Endothelial cell (in vitro differentiated cells): ENCODE measurements around the gene EDAR. TPM values are rescaled to one million over a fixed set of nuclear protein-coding genes. Genes with fewer than 3 reads are reported as not detected.

Experiments
- DNase-seq: peaks from one replicate; pipeline ENCODE4 v3.0.0; 2021; ENCODE audit warnings: low spot score
- H3K27ac Mint-ChIP-seq: one replicate; pipeline ENCODE4 v1.8.0; 2021; ENCODE audit warnings: mixed read lengths, inconsistent platforms; ENCODE audit not compliant: unreplicated experiment
- H3K27me3 Mint-ChIP-seq: one replicate; pipeline ENCODE4 v1.8.0; 2021; ENCODE audit warnings: mild to moderate bottlenecking, moderate library complexity, mixed read lengths, inconsistent platforms; ENCODE audit not compliant: unreplicated experiment
- H3K36me3 Mint-ChIP-seq: one replicate; pipeline ENCODE4 v1.8.0; 2021; ENCODE audit warnings: mild to moderate bottlenecking, low read depth, mixed read lengths, inconsistent platforms; ENCODE audit not compliant: unreplicated experiment
- H3K4me1 Mint-ChIP-seq: one replicate; pipeline ENCODE4 v1.8.0; 2021; ENCODE audit warnings: mild to moderate bottlenecking, mixed read lengths, inconsistent platforms; ENCODE audit not compliant: unreplicated experiment
- H3K4me3 Mint-ChIP-seq: one replicate; pipeline ENCODE4 v1.8.0; 2021; ENCODE audit warnings: mild to moderate bottlenecking, mixed read lengths, inconsistent platforms; ENCODE audit not compliant: unreplicated experiment
- H3K9me3 Mint-ChIP-seq: one replicate; pipeline ENCODE4 v1.8.0; 2021; ENCODE audit warnings: mixed read lengths, inconsistent platforms; ENCODE audit not compliant: unreplicated experiment
- CTCF ChIP-seq: fragments of 200-600 bp; sonication (generic); IDR thresholded peaks from one replicate; pipeline ENCODE4 v1.5.0; 2021; ENCODE audit warnings: antibody characterized with exemption; ENCODE audit not compliant: unreplicated experiment
- total RNA-seq: library from RNA; stranded (reverse); fragmentation: NEBNext Ultra II Directional; extraction: Animal tissue kit (Norgen Biotek cat#: 25700); gene quantifications from one replicate; pipeline ENCODE4 v1.2.1, GENCODE V29; 2021; ENCODE audit not compliant: unreplicated experiment

EDAR gene
- total RNA-seq, 1 donor from 2014 or later = not detected

DNA sequence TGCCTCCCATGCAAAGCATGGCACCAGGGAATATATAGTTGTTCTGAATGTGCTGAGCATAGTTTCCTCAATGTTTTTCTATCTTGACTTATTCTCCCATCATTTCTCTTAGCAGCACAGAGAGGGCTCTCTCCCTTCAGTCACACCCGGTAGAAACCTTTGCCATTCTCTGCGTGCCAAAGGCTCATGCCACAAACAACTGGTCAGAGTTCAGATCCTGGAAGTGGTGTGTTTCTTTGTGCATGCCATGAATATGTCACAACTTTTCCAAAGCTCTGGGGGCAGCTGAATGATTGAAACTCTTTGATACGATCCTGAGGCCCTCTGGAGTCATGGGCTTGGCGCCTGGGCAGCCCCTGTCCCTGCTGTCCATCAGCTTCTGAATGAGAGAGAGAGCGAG lies 28.0 kb upstream of the EDAR start:
- DNase-seq = no peak
- Mint-ChIP-seq H3K4me3 (no peak overlapping the region), H3K27me3 (peaks cover 2% of the 10 kb centered on the region), H3K27ac (no peak overlapping the region), H3K4me1 (no peaks in the 10 kb centered on the region), H3K9me3 (no peaks in the 10 kb centered on the region), H3K36me3 (no peaks in the 10 kb centered on the region)
- no peak for TF ChIP-seq CTCF

DNA sequence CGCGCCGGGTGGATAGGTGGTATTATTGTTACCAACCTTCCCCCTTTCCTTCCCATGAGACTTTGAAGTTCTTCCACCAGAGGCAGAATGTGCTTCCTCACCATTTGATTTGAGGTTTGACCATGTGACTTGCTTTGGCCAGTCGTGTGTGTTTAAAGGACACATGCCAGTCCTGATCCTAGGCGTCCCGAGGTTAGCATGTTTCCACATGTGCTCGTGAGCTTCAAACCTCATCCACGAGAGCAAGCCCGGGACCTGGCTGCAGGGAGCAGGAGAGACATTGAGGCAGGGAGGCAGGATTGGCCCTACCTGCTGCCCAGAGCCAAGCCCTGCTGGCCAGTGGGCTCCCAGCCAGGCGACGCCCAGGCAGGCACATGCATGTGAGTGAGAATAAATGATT lies 27.4 kb upstream of the EDAR start:
- no peaks in the 10 kb centered on the region for H3K4me1 Mint-ChIP-seq
- TF ChIP-seq CTCF = no peak

GRCh38 chr2:109014476-109014875 lies 25.5 kb upstream of the EDAR start:
- Mint-ChIP-seq H3K4me1 (no peaks in the 10 kb centered on the region), H3K36me3 (no peaks in the 10 kb centered on the region), H3K27ac (no peak overlapping the region), H3K9me3 (no peaks in the 10 kb centered on the region), H3K4me3 (no peak overlapping the region), H3K27me3 (peaks cover 3% of the 10 kb centered on the region)
- no peak for DNase-seq
- TF ChIP-seq CTCF = no peak

More for the DNA sequence above, 27.4 kb upstream of the EDAR start:
- Mint-ChIP-seq H3K9me3 (no peaks in the 10 kb centered on the region), H3K27me3 (peaks cover 2% of the 10 kb centered on the region), H3K27ac (no peak overlapping the region), H3K36me3 (no peaks in the 10 kb centered on the region), H3K4me3 (no peak overlapping the region)
- DNase-seq = no peak

DNA sequence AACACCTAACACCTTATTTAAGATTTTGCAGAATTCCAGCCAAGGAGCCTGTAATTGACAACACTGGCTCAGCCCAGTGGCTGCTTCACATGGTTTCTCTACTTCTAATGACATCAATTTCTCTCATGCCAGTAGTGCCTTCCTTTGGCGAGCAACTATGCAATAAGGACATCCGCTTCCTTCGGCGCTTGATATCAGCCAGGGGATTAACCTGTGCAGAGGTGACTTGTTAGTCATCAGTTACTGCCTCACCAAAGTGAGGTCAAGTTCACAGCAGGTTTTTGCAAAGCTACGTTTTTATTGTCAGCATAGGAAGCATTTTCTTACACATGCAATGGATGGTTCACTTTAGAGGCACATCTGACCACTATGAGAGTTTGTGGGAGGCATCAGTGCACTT lies 24.0 kb upstream of the EDAR start:
- no peak for DNase-seq
- no peaks in the 10 kb centered on the region for H3K4me1 Mint-ChIP-seq
- H3K36me3 Mint-ChIP-seq = no peaks in the 10 kb centered on the region
- no peak overlapping the region for H3K27ac Mint-ChIP-seq
- no peaks in the 10 kb centered on the region for H3K9me3 Mint-ChIP-seq
- no peak for TF ChIP-seq CTCF
- peaks cover 1% of the 10 kb centered on the region for H3K27me3 Mint-ChIP-seq
- no peak overlapping the region for H3K4me3 Mint-ChIP-seq

DNA sequence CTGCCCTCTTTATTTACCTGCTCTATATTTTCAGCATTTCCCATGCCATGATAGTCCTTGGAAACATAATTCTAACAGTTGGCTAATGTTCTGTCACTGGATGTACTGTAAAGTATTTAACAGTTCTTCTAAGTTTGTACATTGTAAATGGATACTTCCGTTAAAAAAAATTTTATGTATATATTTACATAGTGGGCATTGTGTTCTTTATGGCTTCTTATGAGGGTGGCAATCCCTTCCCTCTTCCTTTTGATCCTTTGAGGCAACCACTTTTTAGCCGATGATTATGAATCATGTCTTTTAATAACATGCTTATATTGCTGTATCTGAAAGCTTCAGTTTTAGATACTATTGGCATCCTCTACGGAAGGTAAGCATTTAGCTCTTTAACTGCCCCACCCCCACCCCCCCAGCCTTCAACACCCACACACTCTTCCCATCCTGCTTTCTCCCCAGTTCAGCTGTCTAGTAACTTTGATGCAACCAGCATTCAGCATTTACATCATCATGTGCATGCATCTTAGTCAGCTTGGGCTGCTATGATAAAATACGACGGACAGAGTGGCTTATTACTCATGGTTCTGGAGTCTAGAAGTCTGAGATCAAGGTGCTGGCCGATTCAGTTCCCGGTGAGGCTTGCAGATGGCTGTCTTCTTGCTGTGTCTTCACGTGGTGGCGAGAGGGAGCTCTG lies 21.0 kb upstream of the EDAR start:
- H3K27me3 Mint-ChIP-seq = peaks cover 5% of the 10 kb centered on the region
- no peak overlapping the region for H3K4me3 Mint-ChIP-seq
- no peaks in the 10 kb centered on the region for H3K9me3 Mint-ChIP-seq
- no peaks in the 10 kb centered on the region for H3K36me3 Mint-ChIP-seq
- no peaks in the 10 kb centered on the region for H3K4me1 Mint-ChIP-seq
- no peak overlapping the region for H3K27ac Mint-ChIP-seq
- no peak for TF ChIP-seq CTCF
- DNase-seq = no peak
